Caco-2 (cell line): ENCODE results near the gene PSD2. TPM values are rescaled to one million over a fixed set of nuclear protein-coding genes. Genes with fewer than 3 reads are reported as not detected.

Experiments used
- BruUV-seq: library from RNA; stranded (reverse); fragments of 400-500 nt; replicated peaks from 2 replicates; lab custom pipeline; 2021; lab: Mats Ljungman, UMichigan
- CTCF ChIA-PET: fragments of 300-600 bp; sonication (Branson Sonifier 250); formaldehyde crosslinking; loops from one replicate; lab custom pipeline; 2022; ENCODE audit warnings: antibody characterized with exemption; lab: Charles Lee
- POLR2A ChIA-PET: fragments of 300-600 bp; sonication (Branson Sonifier 250); formaldehyde crosslinking; loops from one replicate; lab custom pipeline; 2022; ENCODE audit warnings: antibody characterized with exemption; lab: Charles Lee
- DNase-seq, 2 experiments: peaks; one replicate each; pipeline versions ENCODE4 v3.0.0 to v3.0.0-alpha.2; 2020 to 2022
- H3K27me3 ChIP-seq: replicated peaks from 2 replicates; pipeline ENCODE4 v1.6.0; 2011; ENCODE audit warnings: low read length; ENCODE audit not compliant: control insufficient read depth, insufficient read depth
- H3K36me3 ChIP-seq: 2 replicates; pipeline ENCODE4 v1.5.1; 2011; ENCODE audit warnings: low read length; ENCODE audit not compliant: control insufficient read depth, insufficient read depth
- H3K4me1 ChIP-seq: fragments of 250-450 bp; sonication (Bioruptor Pico); 2 replicates; pipeline ENCODE4 v1.5.1; 2020; ENCODE audit warnings: mild to moderate bottlenecking
- H3K4me3 ChIP-seq: 2 replicates; pipeline ENCODE4 v1.5.1; 2011; ENCODE audit warnings: low read depth, mild to moderate bottlenecking, control low read depth, low read length
- H3K9me3 ChIP-seq: fragments of 250-450 bp; sonication (Bioruptor Pico); 2 replicates; pipeline ENCODE4 v1.5.1; 2020; ENCODE audit warnings: mild to moderate bottlenecking, moderate library complexity
- H3K27ac Mint-ChIP-seq: one replicate; pipeline ENCODE4 v1.8.0; 2022; ENCODE audit warnings: mixed read lengths; ENCODE audit not compliant: unreplicated experiment
- H3K27me3 Mint-ChIP-seq: one replicate; pipeline ENCODE4 v1.8.0; 2022; ENCODE audit warnings: mixed read lengths; ENCODE audit not compliant: insufficient read depth, unreplicated experiment
- H3K36me3 Mint-ChIP-seq: one replicate; pipeline ENCODE4 v1.8.0; 2022; ENCODE audit warnings: mild to moderate bottlenecking, mixed read lengths; ENCODE audit not compliant: insufficient read depth, unreplicated experiment
- H3K4me1 Mint-ChIP-seq: one replicate; pipeline ENCODE4 v1.8.0; 2022; ENCODE audit warnings: low read depth, mixed read lengths; ENCODE audit not compliant: unreplicated experiment
- H3K4me3 Mint-ChIP-seq: one replicate; pipeline ENCODE4 v1.8.0; 2022; ENCODE audit warnings: mild to moderate bottlenecking, moderate library complexity, mixed read lengths; ENCODE audit not compliant: unreplicated experiment
- H3K9me3 Mint-ChIP-seq: one replicate; pipeline ENCODE4 v1.8.0; 2022; ENCODE audit warnings: mixed read lengths; ENCODE audit not compliant: unreplicated experiment
- intact Hi-C: fragments of 100-400 bp; cut with micrococcal nuclease; formaldehyde crosslinking; loops from one replicate; pipeline ENCODE4 v1.10.0; 2022; ENCODE audit not compliant: unreplicated experiment
- total RNA-seq: library from RNA; stranded (reverse); gene quantifications from 2 replicates; pipeline ENCODE4 v1.2.3, GENCODE V29; 2022
- TF ChIP-seq, protein P1 (sequence below), 2 experiments: fragments of 200-600 bp in 1 of 2; IDR thresholded peaks; 1 replicate in 1 of 2; 2 replicates in 1 of 2; pipeline versions ENCODE4 v1.5.1 to v1.8.0; 2011 to 2022; ENCODE audit warnings: antibody characterized with exemption in 1 of 2, control low read depth in 1 of 2, inconsistent platforms in 1 of 2, low read depth in 1 of 2, low read length in 1 of 2, mild to moderate bottlenecking in 1 of 2, moderate library complexity in 1 of 2; ENCODE audit not compliant: insufficient read depth in 1 of 2, severe bottlenecking in 1 of 2, unreplicated experiment in 1 of 2

The PSD2 gene
- total RNA-seq, 1 experiment from 2014 or later: 0.09 TPM

DNA sequence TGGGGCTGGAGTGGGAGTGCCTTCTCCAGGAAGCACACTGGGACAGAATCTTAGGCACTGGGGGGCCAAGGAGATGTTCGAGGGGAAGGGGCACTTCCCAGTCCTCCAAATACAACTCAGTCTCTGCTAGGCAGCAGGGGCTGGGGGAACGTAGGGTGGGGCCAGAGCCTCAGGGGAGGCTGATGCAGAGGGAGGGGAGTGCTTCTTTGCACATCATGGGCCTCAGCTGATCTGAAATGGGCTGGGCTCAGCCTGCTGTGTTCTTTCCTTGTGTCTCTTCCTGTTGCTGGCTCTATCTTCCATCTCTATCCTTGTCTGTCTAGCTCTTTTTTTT is 15.6 kb downstream of the PSD2 start:
- TF ChIP-seq, protein P1, sequence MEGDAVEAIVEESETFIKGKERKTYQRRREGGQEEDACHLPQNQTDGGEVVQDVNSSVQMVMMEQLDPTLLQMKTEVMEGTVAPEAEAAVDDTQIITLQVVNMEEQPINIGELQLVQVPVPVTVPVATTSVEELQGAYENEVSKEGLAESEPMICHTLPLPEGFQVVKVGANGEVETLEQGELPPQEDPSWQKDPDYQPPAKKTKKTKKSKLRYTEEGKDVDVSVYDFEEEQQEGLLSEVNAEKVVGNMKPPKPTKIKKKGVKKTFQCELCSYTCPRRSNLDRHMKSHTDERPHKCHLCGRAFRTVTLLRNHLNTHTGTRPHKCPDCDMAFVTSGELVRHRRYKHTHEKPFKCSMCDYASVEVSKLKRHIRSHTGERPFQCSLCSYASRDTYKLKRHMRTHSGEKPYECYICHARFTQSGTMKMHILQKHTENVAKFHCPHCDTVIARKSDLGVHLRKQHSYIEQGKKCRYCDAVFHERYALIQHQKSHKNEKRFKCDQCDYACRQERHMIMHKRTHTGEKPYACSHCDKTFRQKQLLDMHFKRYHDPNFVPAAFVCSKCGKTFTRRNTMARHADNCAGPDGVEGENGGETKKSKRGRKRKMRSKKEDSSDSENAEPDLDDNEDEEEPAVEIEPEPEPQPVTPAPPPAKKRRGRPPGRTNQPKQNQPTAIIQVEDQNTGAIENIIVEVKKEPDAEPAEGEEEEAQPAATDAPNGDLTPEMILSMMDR (IDR thresholded peaks at IDR 0.05; ENCODE audit: insufficient read depth in 1 of 2, low read depth in 1 of 2, low read length in 1 of 2, severe bottlenecking in 1 of 2, unreplicated experiment in 1 of 2): no peak
- H3K9me3 ChIP-seq: no peaks in the 10 kb centered on the region
- POLR2A ChIA-PET: no interaction called here
- no peaks in the 10 kb centered on the region for H3K27me3 ChIP-seq
- no peaks in the 10 kb centered on the region for H3K4me1 Mint-ChIP-seq
- no peak overlapping the region for H3K4me3 Mint-ChIP-seq
- peaks cover 9% of the 10 kb centered on the region for H3K27me3 Mint-ChIP-seq
- no peak overlapping the region for H3K4me3 ChIP-seq
- H3K36me3 ChIP-seq: no peaks in the 10 kb centered on the region
- H3K4me1 ChIP-seq: no peaks in the 10 kb centered on the region
- no peaks in the 10 kb centered on the region for H3K36me3 Mint-ChIP-seq
- intact Hi-C loops: no loop called here
- peak in 1 of 2 experiments; percentile 12 for DNase-seq
- no TSS peak for BruUV-seq
- H3K27ac Mint-ChIP-seq: no peak overlapping the region
- H3K9me3 Mint-ChIP-seq: no peaks in the 10 kb centered on the region
- CTCF ChIA-PET: no interaction called here

DNA sequence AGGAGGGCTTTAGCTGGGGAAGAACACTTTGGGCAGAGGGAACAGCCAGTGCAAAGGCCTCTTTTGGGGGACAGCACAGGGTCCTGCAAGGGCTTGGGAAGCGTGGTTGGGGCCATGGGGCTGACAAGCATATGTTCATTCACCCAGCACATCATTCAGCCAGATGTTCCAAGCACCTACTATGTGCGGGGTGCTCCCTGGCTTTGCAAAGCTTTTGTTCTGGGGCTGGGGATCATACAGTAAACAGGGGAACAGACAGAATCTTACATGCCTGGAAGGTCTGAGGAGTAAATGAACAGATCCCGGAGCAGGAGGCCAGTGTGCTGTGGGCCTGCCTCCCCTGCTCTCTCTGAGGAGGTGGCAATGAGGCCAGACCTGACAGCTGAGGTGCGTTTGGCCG is 16.7 kb downstream of the PSD2 start:
- ChIA-PET CTCF (no interaction called here), POLR2A (no interaction called here)
- Mint-ChIP-seq H3K36me3 (no peaks in the 10 kb centered on the region), H3K9me3 (no peaks in the 10 kb centered on the region), H3K27me3 (peaks cover 13% of the 10 kb centered on the region), H3K4me1 (no peaks in the 10 kb centered on the region), H3K27ac (no peak overlapping the region), H3K4me3 (no peak overlapping the region)
- intact Hi-C loops: no loop called here
- H3K36me3 ChIP-seq: no peaks in the 10 kb centered on the region
- TF ChIP-seq, protein P1 (IDR thresholded peaks at IDR 0.05; ENCODE audit: insufficient read depth in 1 of 2, low read depth in 1 of 2, low read length in 1 of 2, severe bottlenecking in 1 of 2, unreplicated experiment in 1 of 2): no peak
- no peaks in the 10 kb centered on the region for H3K4me1 ChIP-seq
- H3K9me3 ChIP-seq: no peaks in the 10 kb centered on the region
- H3K27me3 ChIP-seq: no peaks in the 10 kb centered on the region
- no peak overlapping the region for H3K4me3 ChIP-seq
- no TSS peak for BruUV-seq
- DNase-seq: peak in 1 of 2 experiments; percentile 14

DNA sequence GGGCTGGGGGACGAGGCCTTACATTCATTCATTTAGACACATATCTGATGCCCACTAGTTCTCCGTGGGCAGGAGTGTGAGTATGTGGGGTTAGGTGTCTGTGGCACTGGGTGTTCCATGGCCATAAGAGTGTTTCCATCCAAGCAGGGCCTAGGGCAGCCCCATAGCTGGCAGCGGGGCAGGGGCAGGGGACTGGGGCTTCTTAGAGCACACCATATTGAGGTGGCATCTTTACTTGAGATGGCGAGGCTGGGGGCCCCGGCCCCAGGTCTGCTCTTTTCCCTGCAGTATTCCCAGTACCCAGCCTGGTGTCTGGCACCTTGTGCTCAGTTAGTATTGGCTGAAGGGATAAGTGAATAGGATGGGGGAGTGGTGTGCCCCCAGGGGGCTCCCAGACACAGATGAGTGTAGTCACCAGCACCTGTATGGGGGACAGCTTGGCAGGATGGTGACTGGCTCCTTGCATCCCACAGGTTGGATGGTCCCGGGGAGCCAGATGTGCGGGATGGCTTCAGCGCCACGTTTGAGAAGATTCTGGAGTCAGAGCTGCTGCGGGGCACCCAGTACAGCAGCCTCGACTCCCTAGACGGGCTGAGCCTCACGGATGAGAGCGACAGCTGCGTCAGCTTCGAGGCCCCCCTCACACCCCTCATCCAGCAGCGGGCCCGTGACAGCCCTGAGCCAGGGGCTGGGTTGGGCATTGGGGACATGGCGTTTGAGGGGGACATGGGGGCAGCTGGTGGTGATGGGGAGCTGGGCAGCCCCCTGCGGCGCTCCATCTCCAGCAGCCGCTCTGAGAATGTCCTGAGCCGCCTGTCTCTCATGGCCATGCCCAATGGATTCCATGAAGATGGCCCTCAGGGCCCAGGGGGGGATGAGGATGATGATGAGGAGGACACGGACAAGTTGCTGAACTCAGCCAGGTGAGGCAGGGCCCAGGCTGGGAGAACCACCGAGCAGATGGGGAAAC is 17.5 kb downstream of the PSD2 start:
- Histone ChIP-seq H3K36me3 (no peaks in the 10 kb centered on the region), H3K4me3 (no peak overlapping the region), H3K27me3 (no peaks in the 10 kb centered on the region; the same call in 1 of the 2 replicates), H3K4me1 (no peaks in the 10 kb centered on the region), H3K9me3 (0 out of 2 replicates have a peak, but pooled peaks cover under 1% of the 10 kb centered on the region)
- no peaks in the 10 kb centered on the region for H3K9me3 Mint-ChIP-seq
- H3K4me3 Mint-ChIP-seq: no peak overlapping the region
- H3K4me1 Mint-ChIP-seq: no peaks in the 10 kb centered on the region
- no peak overlapping the region for H3K27ac Mint-ChIP-seq
- no peaks in the 10 kb centered on the region for H3K36me3 Mint-ChIP-seq
- ChIA-PET CTCF (no interaction called here), POLR2A (no interaction called here)
- TF ChIP-seq, protein P1 (IDR thresholded peaks at IDR 0.05; ENCODE audit: insufficient read depth in 1 of 2, low read depth in 1 of 2, low read length in 1 of 2, severe bottlenecking in 1 of 2, unreplicated experiment in 1 of 2): no peak
- DNase-seq: no peak
- no TSS peak for BruUV-seq
- peaks cover 13% of the 10 kb centered on the region for H3K27me3 Mint-ChIP-seq
- intact Hi-C loops: no loop called here
